Anterior cingulate cortex (tissue), 58 donors: ENCODE results near the gene RAI14.

Experiments used
- DNase-seq, 58 donors: peaks; one replicate each; lab custom pipeline; 2025; lab: John Stamatoyannopoulos, UW

Gene RAI14

DNA sequence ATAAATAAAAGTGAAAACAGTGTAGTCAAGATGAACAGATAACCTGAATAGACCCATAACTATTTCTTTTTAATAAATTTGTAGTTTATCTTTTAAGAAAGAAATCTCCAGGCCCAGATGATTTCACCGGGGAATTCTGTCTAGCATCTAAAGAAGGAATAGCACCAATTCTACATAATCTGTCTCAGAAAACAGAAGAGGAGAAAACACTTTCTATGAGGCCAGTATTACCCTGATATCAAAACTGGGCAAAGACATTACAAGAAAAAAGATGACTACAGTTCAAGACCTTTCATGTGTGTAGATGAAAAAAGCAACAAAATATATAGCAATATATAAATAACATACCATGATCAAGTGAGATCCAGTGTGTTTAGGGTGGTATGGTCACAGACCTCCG, 214.3 kb downstream of the RAI14 start:
- DNase-seq: no peak

- DNase-seq: no peak
Observed at GRCh38 chr5:34876275-34876674, 220.1 kb downstream of the RAI14 start.

DNA sequence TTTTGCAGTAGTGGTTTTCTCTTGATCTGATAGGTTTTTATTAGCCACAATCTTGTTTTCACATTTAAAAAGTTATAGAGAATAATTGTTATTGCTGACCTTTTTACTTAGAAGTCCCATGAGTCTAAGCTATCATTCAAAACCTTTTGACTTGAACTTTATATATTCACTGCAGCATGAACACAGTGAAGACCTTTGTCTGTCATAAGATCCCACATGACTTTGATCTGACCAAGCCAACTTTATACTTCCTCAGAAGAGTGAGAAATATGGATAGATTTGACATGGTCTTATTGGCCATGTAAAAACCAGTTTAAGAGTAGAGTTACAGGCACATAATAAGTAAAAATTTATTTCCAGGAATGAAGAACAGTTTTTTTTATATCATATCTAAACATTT, 225.1 kb downstream of the RAI14 start:
- DNase-seq: no peak
